SJCRH30 (cell line): ENCODE results near the gene KRT4. TPM values are rescaled to one million over a fixed set of nuclear protein-coding genes. Genes with fewer than 3 reads are reported as not detected.

Experiments
- DNase-seq, 2 experiments: peaks; one replicate each; pipeline ENCODE4 v3.0.0-alpha.2; 2015 to 2020
- H3K27ac ChIP-seq: fragments of 250-450 bp; sonication (Bioruptor Pico); 2 replicates; pipeline ENCODE4 v1.5.1; 2020; ENCODE audit warnings: mild to moderate bottlenecking, moderate library complexity
- H3K27me3 ChIP-seq: fragments of 250-450 bp; sonication (Bioruptor Pico); 2 replicates; pipeline ENCODE4 v1.5.1; 2020; ENCODE audit warnings: mild to moderate bottlenecking, moderate library complexity
- H3K36me3 ChIP-seq: fragments of 250-450 bp; sonication (Bioruptor Pico); 2 replicates; pipeline ENCODE4 v1.5.1; 2020; ENCODE audit warnings: mild to moderate bottlenecking, moderate library complexity
- H3K4me1 ChIP-seq: fragments of 250-450 bp; sonication (Bioruptor Pico); 2 replicates; pipeline ENCODE4 v1.5.1; 2020; ENCODE audit warnings: mild to moderate bottlenecking, moderate library complexity
- H3K4me3 ChIP-seq: fragments of 250-450 bp; sonication (Bioruptor Pico); 2 replicates; pipeline ENCODE4 v1.5.1; 2020; ENCODE audit warnings: mild to moderate bottlenecking, moderate library complexity
- H3K9me3 ChIP-seq: fragments of 250-450 bp; sonication (Bioruptor Pico); replicated peaks from 2 replicates; pipeline ENCODE4 v1.5.1; 2020; ENCODE audit warnings: mild to moderate bottlenecking, moderate library complexity
- total RNA-seq: library from RNA; depleted of rRNA; stranded (reverse); fragments of >200 nt; shearing (Covaris generic); gene quantifications from 2 replicates; pipeline ENCODE4 v1.2.3, GENCODE V29; 2014

Gene KRT4
- total RNA-seq, 1 experiment from 2014 or later = not detected

DNA sequence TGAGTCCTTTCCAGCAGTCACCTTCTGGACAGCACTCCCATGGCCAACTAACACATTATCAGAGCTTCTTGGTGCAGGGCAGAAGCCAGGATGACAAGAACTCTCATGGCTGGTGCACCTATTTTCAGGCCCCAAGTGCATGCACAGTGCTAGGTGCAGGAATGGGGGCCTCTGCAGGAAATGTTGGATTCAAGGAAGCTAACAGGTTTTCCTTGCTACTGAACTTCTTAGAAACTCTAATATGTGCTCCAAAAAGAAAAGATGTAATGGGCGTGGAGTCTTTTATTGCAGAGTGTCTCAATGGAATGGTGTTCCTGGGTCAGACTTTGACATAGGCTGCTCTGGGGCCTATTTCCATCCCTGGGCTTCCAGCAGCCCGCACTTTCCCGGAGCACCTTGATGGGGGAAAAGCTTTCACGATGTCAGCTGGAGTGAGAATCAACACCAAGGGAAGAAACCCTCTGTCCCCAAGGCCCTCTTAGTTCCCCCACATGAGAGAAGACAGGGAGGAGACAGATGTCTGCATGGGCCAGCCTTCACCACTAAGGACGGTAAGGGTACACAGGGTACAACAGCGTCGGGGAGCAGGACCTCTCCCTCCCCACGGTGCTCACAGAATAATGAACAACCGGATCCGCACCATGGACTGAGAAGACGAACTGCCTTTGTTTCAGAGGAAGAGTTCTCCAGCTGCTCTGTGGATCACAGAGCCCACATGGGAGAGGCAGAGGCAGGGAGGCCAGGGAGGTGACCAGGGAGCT lies 24.9 kb downstream of the KRT4 start:
- Histone ChIP-seq H3K36me3 (no peaks in the 10 kb centered on the region), H3K27ac (no peak overlapping the region), H3K9me3 (no peaks in the 10 kb centered on the region), H3K4me1 (no peaks in the 10 kb centered on the region), H3K27me3 (no peaks in the 10 kb centered on the region), H3K4me3 (no peak overlapping the region)
- no peak for DNase-seq

DNA sequence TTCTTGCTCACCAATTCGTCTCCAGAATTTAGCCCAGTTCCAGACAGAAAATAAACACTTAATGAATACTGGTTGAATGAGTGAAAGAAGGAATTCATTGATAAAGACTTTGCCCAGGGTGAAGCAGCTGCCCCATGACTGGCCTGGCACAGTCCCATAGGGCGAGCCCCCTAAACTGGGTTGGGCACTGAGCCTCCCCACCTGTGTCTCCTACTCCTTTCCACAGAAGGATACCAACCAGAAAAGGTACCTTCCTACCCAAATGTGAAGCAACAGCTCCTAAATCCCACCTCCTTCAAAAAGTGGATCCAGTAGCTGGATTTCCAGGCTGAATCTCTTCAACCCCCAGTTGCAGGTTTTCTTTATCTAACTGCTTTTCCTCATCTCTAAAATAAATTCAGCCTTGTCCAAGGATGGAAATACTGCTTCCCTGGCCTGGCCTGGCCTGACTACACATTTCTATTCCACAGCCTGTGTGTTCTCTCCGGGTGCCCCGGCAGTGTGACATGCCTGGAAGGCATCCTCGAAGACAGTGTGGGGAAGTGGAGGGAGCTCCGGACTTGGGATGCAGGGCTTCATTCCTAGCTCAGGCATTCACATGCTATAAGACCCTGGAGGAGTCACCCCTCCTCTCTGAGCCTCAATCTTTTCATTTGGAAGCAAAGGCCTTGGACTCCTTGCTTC lies 25.6 kb downstream of the KRT4 start:
- no peak for DNase-seq
- no peaks in the 10 kb centered on the region for H3K36me3 ChIP-seq
- no peak overlapping the region for H3K4me3 ChIP-seq
- no peaks in the 10 kb centered on the region for H3K9me3 ChIP-seq
- no peak overlapping the region for H3K27ac ChIP-seq
- no peaks in the 10 kb centered on the region for H3K4me1 ChIP-seq
- H3K27me3 ChIP-seq = no peaks in the 10 kb centered on the region

DNA sequence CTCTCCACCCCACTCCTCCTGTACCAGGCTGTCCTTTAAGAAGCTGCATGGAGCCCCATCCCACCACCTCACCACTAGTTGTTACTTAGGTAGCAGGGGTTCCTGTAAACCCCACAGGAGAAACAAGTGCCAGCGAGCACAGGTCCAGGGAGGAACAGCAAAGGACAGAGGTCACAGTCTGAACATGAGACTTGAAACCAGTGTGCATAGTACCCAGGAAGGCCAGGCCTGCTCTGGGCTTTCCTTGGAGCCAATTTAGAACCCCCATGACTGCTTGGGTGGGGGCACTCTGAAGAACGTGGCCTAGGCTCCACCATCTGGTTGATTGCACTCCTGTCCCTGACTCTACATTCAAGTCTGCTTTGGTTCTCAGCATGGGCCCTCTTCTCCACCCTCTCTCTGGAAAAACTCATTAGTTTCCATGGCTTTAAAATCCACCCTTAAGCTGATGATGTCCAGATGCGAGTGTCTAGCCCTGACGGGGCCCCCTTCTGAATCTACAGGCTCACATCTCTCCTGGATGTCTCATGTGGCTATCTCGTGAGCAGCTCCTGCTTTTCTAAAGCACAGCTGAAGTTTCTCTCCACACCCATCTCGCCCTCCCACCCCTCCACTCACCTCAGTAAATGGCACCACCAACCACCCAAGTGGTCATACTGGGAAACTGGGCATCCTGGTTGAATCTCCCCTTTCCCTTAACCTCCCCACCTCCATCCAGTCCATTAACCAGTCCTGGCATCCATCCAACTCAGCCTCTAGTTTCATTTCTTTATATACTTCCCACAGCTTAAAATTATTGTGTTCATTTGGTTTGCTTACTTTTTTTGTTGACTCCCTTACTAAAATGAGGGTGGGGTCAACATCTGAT lies 26.4 kb downstream of the KRT4 start:
- H3K4me3 ChIP-seq = no peak overlapping the region
- H3K4me1 ChIP-seq = no peaks in the 10 kb centered on the region
- no peaks in the 10 kb centered on the region for H3K27me3 ChIP-seq
- no peaks in the 10 kb centered on the region for H3K36me3 ChIP-seq
- no peaks in the 10 kb centered on the region for H3K9me3 ChIP-seq
- DNase-seq = no peak
- H3K27ac ChIP-seq = no peak overlapping the region

DNA sequence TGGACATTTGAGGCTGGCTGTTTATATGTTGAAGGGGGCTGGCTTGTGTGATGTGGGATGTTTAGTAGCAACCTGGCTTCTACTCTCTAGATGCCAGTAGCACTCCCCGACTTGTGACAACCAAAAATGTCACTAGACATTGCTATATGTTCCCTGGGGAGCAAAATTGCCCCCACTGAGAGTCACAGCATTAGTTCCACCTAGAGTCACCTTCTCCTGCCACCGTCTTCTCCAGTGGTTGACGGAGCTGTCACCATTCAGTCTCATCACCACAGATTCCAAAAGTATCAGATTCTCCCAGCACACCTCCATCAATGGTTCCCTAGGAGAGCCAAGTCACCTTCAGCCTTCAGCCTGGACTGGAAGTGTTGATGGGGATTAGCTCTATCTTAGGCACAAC lies 29.0 kb downstream of the KRT4 start:
- Histone ChIP-seq H3K9me3 (no peaks in the 10 kb centered on the region), H3K4me1 (no peaks in the 10 kb centered on the region), H3K4me3 (no peak overlapping the region), H3K36me3 (no peaks in the 10 kb centered on the region), H3K27ac (no peak overlapping the region), H3K27me3 (no peaks in the 10 kb centered on the region)
- DNase-seq = no peak

DNA sequence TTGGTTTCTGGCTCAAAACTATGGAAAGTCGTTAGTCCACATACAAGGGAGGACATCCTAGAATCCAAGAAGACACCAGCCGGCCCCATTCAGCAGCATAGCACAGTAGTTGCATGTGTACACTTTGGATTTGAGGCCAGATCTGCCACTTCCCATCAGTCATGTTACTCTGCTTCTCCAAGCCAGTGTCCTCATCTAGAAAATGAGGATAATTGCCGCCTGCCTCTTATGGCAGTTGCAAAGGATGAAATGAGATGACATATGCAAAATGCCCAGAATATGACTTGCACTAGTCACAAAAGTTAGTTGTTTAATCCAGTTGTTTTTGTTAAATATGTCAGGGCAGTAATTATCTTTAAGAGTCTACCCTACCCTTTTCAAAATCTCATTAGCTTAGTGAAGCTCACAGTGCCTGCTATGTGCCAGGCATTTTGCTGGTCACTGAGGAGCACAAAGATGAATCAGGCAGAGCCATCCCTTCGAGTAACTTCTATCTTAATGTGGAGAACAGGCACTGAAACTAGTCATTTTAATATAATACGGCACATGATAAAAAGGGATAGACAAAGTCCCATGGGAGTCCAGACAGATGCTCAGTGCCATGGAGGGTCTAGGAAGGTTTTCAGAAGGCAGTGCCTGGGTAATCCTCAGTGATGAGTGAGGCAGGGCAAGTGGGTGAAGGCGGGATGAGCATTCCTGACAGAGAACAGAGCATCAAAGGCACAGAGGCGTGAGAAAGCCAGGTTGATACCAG lies 30.2 kb downstream of the KRT4 start:
- DNase-seq = no peak
- no peaks in the 10 kb centered on the region for H3K27me3 ChIP-seq

DNA sequence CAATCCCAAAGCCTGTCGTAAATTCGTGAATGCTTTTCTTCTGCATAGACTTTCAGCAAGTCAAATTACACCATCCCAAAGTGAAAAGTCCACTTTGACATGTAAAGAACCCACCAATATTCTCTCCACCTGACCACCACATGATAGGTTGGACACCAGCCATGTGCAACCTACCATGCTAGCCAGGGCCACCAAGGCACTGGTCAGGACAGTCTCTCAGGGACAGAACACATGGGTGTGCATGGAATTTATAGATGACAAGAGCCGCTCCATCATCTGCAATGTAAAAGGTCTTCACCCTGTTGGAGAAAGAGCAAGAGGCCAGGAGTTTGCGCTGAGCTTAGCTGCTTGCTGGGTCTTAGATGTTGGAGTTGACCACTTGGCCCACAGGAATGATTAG lies 31.4 kb downstream of the KRT4 start:
- Histone ChIP-seq H3K4me3 (no peak overlapping the region), H3K4me1 (no peaks in the 10 kb centered on the region), H3K27me3 (no peaks in the 10 kb centered on the region), H3K9me3 (no peaks in the 10 kb centered on the region), H3K27ac (no peak overlapping the region), H3K36me3 (no peaks in the 10 kb centered on the region)
- no peak for DNase-seq

More for the DNA sequence above, 30.2 kb downstream of the KRT4 start:
- Histone ChIP-seq H3K27ac (no peak overlapping the region), H3K4me3 (no peak overlapping the region), H3K9me3 (no peaks in the 10 kb centered on the region), H3K4me1 (no peaks in the 10 kb centered on the region), H3K36me3 (no peaks in the 10 kb centered on the region)

DNA sequence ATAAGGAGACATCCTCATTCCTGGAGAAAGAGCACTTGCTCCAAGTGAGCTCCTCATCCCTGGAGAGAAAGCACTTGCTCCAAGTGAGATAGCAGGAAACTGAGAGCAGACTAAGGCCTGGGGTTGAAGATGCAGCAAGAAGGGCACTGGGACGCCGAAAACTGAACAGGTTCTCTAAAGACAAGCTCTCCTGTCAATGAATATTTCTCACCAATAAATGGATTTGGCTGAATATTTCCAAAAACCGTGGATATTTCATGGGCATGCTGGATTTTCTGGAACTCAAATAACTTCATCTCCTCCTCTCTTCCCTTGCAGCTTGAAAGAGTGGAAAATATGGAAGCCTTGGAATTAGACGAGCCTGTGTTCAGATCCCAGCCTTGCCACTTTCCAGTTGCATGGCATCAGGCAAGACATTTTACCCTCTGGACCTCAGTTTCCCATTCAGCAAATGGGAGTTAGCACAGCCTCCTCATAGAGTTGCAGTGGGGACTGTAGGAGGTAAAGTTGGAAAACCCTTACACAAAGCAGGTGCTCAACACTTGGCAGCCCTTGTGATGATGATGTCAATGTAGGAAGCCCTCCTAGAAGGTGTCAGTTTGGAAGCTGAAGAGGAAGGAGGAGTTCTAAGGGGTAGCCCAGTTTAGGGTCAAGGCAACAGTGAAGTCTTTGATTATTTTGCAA lies 32.4 kb downstream of the KRT4 start:
- no peaks in the 10 kb centered on the region for H3K4me1 ChIP-seq
- H3K9me3 ChIP-seq = no peaks in the 10 kb centered on the region
- H3K4me3 ChIP-seq = no peak overlapping the region
- H3K27me3 ChIP-seq = no peaks in the 10 kb centered on the region
- no peaks in the 10 kb centered on the region for H3K36me3 ChIP-seq
- no peak overlapping the region for H3K27ac ChIP-seq
- DNase-seq = no peak

DNA sequence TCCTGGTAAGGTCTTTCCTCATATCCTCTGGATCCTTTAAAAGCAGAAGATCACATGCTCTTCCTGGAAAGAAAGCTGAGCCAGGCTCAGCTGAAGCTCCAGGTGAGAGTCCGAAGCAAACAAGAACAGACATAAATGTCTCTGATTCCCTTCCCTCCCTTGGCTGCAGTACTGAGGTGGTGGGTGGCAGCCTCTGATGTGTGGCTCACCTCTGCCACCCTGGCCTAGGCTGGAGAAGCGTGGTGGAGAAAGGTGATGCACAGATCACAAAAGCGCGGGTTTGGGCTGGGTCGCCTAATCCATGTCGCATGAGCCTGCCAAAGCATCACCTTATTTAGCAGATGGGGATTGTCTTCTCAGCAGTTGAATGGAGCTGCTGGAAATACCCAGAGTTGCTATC lies 34.0 kb downstream of the KRT4 start:
- Histone ChIP-seq H3K4me3 (no peak overlapping the region), H3K27me3 (no peaks in the 10 kb centered on the region), H3K36me3 (no peaks in the 10 kb centered on the region), H3K4me1 (no peaks in the 10 kb centered on the region), H3K9me3 (no peaks in the 10 kb centered on the region), H3K27ac (no peak overlapping the region)
- DNase-seq = no peak

DNA sequence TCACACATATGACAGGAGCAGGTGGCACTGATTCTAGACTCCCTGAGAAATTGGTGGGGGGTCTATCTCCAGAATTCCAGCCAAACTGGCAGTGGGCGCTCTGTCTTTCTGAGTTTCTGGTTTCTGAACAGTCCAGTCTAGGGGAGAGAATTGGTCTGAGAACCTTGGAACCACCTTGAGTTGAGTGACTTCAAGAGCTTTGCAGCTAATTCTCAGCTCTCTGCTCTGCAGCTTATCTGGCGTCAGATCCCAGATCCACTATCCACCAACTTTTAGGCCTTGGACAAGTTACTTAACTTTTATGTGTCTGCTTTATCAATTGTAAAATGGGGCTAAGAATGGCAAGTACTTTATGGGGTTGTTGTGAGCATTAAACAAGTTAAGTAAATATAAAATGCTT lies 35.1 kb downstream of the KRT4 start:
- H3K27me3 ChIP-seq = no peaks in the 10 kb centered on the region
- no peak for DNase-seq
- no peaks in the 10 kb centered on the region for H3K36me3 ChIP-seq
- H3K9me3 ChIP-seq = no peaks in the 10 kb centered on the region
- H3K4me1 ChIP-seq = no peaks in the 10 kb centered on the region
- H3K27ac ChIP-seq = no peak overlapping the region
- no peak overlapping the region for H3K4me3 ChIP-seq

DNA sequence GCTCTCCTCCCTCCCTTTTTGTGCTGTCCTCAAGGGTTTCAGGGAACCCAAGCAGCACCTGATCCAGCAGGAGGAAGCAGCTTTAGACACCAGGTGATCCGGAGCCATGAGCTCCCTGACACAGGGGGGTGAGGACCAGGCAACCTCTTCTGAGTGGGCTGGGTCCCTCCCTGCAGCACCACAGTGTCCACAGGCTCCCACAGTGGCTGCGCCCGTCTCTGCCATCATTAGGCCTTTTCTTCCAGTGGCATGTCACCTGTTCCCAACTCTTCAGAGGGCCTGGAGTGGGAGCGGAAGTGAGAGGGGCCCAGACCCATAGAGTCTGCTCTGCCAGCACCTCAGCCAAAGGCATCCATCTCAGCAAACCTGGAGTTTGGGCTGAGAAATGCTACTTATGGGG lies 36.4 kb downstream of the KRT4 start:
- no peaks in the 10 kb centered on the region for H3K27me3 ChIP-seq
- no peaks in the 10 kb centered on the region for H3K9me3 ChIP-seq
- no peak overlapping the region for H3K4me3 ChIP-seq
- H3K36me3 ChIP-seq = no peaks in the 10 kb centered on the region
- DNase-seq = no peak
- H3K27ac ChIP-seq = no peak overlapping the region
- no peaks in the 10 kb centered on the region for H3K4me1 ChIP-seq

DNA sequence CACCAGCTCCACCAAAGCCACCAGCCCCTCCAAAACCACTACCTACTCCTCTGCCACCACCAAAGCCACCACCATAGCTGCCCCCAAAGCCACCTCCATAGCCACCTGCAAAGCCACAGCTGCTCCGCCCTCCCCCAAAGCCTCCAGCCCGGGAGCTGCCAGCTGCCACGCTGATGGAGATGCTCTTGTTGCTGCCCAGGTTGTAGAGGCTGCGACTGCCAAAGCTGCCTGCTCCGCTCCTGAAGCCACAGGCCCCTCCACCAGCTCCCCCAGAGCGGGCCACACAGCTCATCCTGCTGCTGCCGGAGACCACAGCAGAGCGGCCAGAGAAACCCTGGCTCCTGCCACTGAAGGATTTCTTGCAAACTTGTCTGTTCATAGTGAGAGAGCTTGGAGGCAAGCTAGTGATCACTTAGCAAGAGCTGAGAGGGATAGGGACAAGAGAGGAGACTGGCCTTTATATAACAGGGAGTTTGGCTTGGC lies 37.0 kb downstream of the KRT4 start, which contains the start of gene KRT76:
Gene KRT76, minus strand, starts transcription at position 433 of the 483 bp plus-strand sequence. Its CDS starts 54 bp downstream, at position 379.
- Histone ChIP-seq H3K27me3 (no peaks in the 10 kb centered on the region), H3K4me3 (no peak within 1 kb of the TSS), H3K36me3 (no peaks in the 10 kb centered on the region), H3K9me3 (no peaks in the 10 kb centered on the region), H3K27ac (no peak within 1 kb of the TSS), H3K4me1 (no peaks in the 10 kb centered on the region)
- no peak for DNase-seq

DNA sequence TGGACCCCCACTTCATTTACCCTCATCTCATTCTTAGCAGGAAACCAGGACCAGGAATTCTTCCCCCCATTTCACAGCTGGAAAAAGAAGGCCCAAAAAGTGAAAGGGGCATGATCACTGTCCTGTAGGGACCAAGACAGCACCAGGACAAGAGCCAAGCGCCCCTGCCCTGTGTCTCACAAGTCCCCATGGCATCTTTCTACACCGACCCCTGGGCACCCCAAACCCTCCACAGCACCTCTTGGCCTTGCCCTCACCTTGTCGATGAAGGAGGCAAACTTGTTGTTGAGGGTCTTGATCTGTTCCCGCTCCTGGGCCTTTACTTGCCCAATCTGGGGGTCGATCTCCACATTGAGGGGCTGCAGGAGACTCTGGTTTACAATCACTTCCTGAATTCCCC lies 37.5 kb downstream of the KRT4 start:
- Histone ChIP-seq H3K27me3 (no peaks in the 10 kb centered on the region), H3K4me3 (no peak overlapping the region), H3K27ac (no peak overlapping the region), H3K4me1 (no peaks in the 10 kb centered on the region), H3K9me3 (no peaks in the 10 kb centered on the region), H3K36me3 (no peaks in the 10 kb centered on the region)
- no peak for DNase-seq

DNA sequence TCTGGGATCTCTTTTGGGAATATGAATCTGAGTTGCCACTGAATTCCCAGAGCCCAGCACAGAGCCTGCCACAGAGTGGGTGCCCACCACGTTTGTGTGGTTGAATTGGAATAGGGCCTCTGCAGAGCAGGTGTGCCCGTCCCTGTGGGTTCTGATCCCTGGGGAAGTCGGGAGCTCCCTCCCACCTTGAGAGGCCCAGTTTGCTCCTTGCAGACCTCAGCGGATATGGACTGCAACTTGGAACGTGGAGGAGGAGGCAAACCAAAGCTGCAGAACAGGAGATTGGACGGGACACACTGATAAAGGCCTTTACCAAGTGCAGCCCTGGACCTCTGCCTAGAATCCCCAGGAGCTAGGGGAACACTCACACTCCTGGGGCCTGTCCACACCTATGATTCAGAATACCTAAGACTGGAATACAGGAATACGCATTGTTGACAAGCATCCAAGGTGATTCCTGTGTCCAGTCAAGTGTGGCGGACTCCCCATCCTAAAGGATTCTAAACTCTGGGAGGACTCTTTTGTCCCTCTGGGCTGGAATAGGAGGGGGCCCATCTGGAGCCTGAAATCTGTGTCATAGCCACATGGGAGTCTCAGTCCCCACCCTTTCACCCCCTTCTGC lies 39.2 kb downstream of the KRT4 start:
- H3K4me1 ChIP-seq = no peaks in the 10 kb centered on the region
- no peaks in the 10 kb centered on the region for H3K27me3 ChIP-seq
- H3K27ac ChIP-seq = no peak overlapping the region
- H3K9me3 ChIP-seq = no peaks in the 10 kb centered on the region
- no peak overlapping the region for H3K4me3 ChIP-seq
- no peaks in the 10 kb centered on the region for H3K36me3 ChIP-seq
- no peak for DNase-seq
